ENCODE data around the gene NUP93. TPM values are rescaled to one million over a fixed set of nuclear protein-coding genes. Genes with fewer than 3 reads are reported as not detected.
"Not testable (repeated sequence)": the region's sequence is repeated elsewhere in the genome, so short reads cannot be mapped to it uniquely, and the experiment has no call there.

NUP93 gene
- total and polyA plus RNA-seq, 7 donors: 13.8 to 35.8 (median 21.4) TPM

DNA sequence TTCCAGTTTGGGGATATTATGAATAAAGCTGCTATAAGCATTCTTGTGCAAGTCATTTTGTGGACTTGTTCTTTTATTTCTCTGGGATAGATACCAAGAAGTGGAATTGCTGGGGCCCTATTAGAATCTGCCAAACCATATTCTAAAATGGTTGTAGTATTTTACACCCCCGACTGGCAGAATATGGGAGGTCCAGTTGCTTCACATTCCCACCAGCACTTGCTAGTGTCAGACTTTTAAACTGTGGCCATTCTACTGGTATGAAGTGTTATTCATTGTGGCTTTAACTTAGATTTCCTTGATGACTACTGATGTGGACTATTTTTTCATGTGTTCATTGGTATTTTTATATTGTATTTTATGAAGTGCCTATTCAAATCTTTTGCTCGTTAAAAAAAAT lies 18.1 kb upstream of the NUP93 start:
- Histone ChIP-seq H3K27ac (no peak overlapping the region), H3K4me1 (no peaks in the 10 kb centered on the region), H3K4me3 (no peak overlapping the region), H3K9me3 (no peaks in the 10 kb centered on the region), H3K27me3 (no peaks in the 10 kb centered on the region), H3K36me3 (no peaks in the 10 kb centered on the region)
- no peak for DNase-seq
- WGBS, 2 donors: 88 to 90% methylated on average over 2 of the region's 2 CpGs
- intact Hi-C loops (cut with DNase I): no loop called here
- no peak for TF ChIP-seq POLR2A (IDR thresholded peaks at IDR 0.05)

DNA sequence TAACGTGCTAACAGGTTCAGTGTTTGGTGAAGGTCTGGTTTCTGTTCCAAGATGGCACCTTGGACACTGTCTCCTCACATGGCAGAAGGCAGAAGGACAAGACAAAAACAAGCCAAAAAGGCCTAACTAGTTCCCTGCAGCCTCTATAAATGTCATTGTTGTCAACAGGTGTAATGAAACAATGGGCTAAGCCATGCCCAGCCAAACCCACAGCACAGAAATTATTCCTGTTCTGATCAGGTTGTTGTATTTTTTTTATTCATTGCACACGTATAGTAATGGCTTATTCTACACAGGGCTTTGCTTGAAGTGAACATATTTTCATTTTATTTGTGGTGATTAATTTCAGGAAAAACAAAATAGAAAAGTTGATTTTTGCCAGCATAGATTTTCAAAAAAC lies 16.1 kb upstream of the NUP93 start:
- H3K27me3 ChIP-seq: no peaks in the 10 kb centered on the region
- no peak overlapping the region for H3K27ac ChIP-seq
- DNase-seq: no peak
- H3K4me3 ChIP-seq: no peak overlapping the region
- intact Hi-C loops (cut with DNase I): no loop called here
- H3K9me3 ChIP-seq: no peaks in the 10 kb centered on the region
- no peaks in the 10 kb centered on the region for H3K36me3 ChIP-seq
- WGBS, 2 donors: 91 to 93% methylated on average over 2 of the region's 2 CpGs
- H3K4me1 ChIP-seq: no peaks in the 10 kb centered on the region
- no peak for TF ChIP-seq POLR2AphosphoS5 (IDR thresholded peaks at IDR 0.05)
- no peak for TF ChIP-seq EP300 (IDR thresholded peaks at IDR 0.05)
- no peak for TF ChIP-seq POLR2A (IDR thresholded peaks at IDR 0.05)
- TF ChIP-seq, protein P1, sequence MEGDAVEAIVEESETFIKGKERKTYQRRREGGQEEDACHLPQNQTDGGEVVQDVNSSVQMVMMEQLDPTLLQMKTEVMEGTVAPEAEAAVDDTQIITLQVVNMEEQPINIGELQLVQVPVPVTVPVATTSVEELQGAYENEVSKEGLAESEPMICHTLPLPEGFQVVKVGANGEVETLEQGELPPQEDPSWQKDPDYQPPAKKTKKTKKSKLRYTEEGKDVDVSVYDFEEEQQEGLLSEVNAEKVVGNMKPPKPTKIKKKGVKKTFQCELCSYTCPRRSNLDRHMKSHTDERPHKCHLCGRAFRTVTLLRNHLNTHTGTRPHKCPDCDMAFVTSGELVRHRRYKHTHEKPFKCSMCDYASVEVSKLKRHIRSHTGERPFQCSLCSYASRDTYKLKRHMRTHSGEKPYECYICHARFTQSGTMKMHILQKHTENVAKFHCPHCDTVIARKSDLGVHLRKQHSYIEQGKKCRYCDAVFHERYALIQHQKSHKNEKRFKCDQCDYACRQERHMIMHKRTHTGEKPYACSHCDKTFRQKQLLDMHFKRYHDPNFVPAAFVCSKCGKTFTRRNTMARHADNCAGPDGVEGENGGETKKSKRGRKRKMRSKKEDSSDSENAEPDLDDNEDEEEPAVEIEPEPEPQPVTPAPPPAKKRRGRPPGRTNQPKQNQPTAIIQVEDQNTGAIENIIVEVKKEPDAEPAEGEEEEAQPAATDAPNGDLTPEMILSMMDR (IDR thresholded peaks at IDR 0.05): no peak

GRCh38 chr16:56715126-56715525 lies 14.8 kb upstream of the NUP93 start:
- TF ChIP-seq, protein P1 (IDR thresholded peaks at IDR 0.05): no peak
- no peak for TF ChIP-seq EP300 (IDR thresholded peaks at IDR 0.05)
- no peak for TF ChIP-seq POLR2AphosphoS5 (IDR thresholded peaks at IDR 0.05)
- TF ChIP-seq POLR2A (IDR thresholded peaks at IDR 0.05): no peak
- WGBS, 2 donors: 83 to 85% methylated on average over 4 of the region's 4 CpGs
- no peaks in the 10 kb centered on the region for H3K27me3 ChIP-seq
- no peak overlapping the region for H3K4me3 ChIP-seq
- intact Hi-C loops (cut with DNase I): no loop called here
- no peak overlapping the region for H3K27ac ChIP-seq
- H3K4me1 ChIP-seq: no peaks in the 10 kb centered on the region
- H3K9me3 ChIP-seq: no peaks in the 10 kb centered on the region
- DNase-seq: no peak
- H3K36me3 ChIP-seq: no peaks in the 10 kb centered on the region

- intact Hi-C loops (cut with DNase I): no loop called here
- no peaks in the 10 kb centered on the region for H3K9me3 ChIP-seq
- WGBS, 2 donors: 79 to 87% methylated on average over 3 of the region's 3 CpGs
- H3K27ac ChIP-seq: no peak overlapping the region
- DNase-seq: no peak
- H3K36me3 ChIP-seq: no peaks in the 10 kb centered on the region
- TF ChIP-seq, protein P1 (IDR thresholded peaks at IDR 0.05): no peak
- no peak for TF ChIP-seq EP300 (IDR thresholded peaks at IDR 0.05)
- TF ChIP-seq POLR2A (IDR thresholded peaks at IDR 0.05): no peak
- H3K4me3 ChIP-seq: no peak overlapping the region
- H3K27me3 ChIP-seq: no peaks in the 10 kb centered on the region
- no peaks in the 10 kb centered on the region for H3K4me1 ChIP-seq
These were observed 13.2 kb upstream of the NUP93 start for GRCh38 chr16:56716761-56717160.

DNA sequence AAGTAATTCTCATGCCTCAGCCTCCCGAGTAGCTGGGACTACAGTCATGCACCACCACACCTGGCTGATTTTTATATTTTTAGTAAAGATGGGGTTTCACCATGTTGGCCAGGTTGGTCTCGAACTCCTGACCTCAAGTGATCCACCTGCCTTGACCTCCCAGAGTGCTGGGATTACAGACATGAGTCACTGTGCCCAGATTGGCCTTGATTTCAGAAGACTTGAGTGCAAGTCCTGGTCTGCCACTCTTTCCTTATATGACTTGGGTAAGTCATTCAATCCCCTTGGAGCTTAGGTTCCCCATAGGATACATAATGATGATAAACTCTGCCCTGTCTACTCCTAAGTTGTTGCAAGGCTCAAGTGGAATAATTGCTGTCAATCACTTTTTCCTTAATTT lies 12.4 kb upstream of the NUP93 start:
- H3K36me3 ChIP-seq; intact Hi-C loops (cut with DNase I); H3K9me3 ChIP-seq; DNase-seq; H3K4me3 ChIP-seq; H3K27me3 ChIP-seq; H3K27ac ChIP-seq; H3K4me1 ChIP-seq: not testable (repeated sequence)
- 81 to 87% methylated on average over 2 of the region's 2 CpGs for WGBS, 2 donors

DNA sequence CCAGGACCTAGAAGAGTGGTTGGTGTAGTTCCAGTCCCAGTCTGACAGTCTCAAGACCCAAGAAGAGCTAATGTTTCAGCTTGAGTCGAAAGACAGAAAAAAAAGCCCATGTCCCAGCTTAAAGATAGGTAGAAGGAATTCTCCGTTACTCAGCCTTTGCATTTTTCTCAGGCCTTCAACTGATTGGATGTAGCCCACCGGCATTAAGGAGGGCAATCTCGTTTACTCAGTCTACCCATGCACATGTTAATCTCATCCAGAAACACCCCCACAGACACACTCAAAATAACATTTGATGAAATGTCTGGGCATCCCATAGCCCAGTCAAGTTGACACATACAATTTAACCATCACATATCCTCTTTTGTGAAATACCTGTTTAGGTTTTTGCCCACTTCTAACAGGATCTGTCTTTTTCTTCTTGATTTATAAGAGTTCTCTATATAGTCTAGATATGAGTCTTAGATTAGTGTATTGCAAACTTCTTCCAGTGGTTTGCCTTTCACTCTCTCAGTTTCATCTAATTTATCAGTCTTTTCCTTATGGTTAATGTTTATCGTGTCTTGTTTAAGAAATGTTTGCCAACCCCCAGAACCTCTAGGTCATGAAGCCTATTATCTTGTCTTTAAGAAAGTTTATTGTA lies 7.6 kb upstream of the NUP93 start:
- 68 to 71% methylated on average over 5 of the region's 5 CpGs for WGBS, 2 donors

More for the DNA sequence above, 7.6 kb upstream of the NUP93 start:
- Histone ChIP-seq H3K4me1 (peaks cover 0 to 2% (median 0%) of the 10 kb centered on the region in 4 donors), H3K27ac (no peak overlapping the region), H3K36me3 (no peaks in the 10 kb centered on the region), H3K4me3 (no peak overlapping the region), H3K9me3 (no peaks in the 10 kb centered on the region), H3K27me3 (no peaks in the 10 kb centered on the region)
- intact Hi-C loops (cut with DNase I): no loop called here
- no peak for DNase-seq
- no peak for TF ChIP-seq POLR2AphosphoS5 (IDR thresholded peaks at IDR 0.05)
- no peak for TF ChIP-seq POLR2A (IDR thresholded peaks at IDR 0.05)
- TF ChIP-seq EP300 (IDR thresholded peaks at IDR 0.05): no peak
- TF ChIP-seq, protein P1 (IDR thresholded peaks at IDR 0.05): no peak
